ENCODE data around the gene SMAD3. TPM values are rescaled to one million over a fixed set of nuclear protein-coding genes. Genes with fewer than 3 reads are reported as not detected.

Gene SMAD3
- total and polyA plus RNA-seq, 2 donors (not counting 1 experiment from before 2014, with no cell fraction given), result 55.9 to 163 TPM

GRCh38 chr15:67207555-67208207, 142.3 kb downstream of the SMAD3 start:
- TF ChIP-seq CTCF (IDR thresholded peaks at IDR 0.05) (no peak), EZH2 (IDR thresholded peaks at IDR 0.05; ENCODE audit: borderline replicate concordance, insufficient read depth, low read depth, low read length, poor library complexity, severe bottlenecking) (no peak)
- ChIA-PET POLR2A (no interaction called here), CTCF (interaction anchor here (0.6 kb wide), 2 partner anchors 14 to 261 kb away, joined by 3 read pairs; no protein-coding TSS in a partner anchor)
- Histone ChIP-seq H3K4me2 (replicated peaks; ENCODE audit: low read depth, low read length, poor library complexity, severe bottlenecking) (no peak overlapping the region), H3K27me3 (replicated peaks in 1 of 4; ENCODE audit: control extremely low read depth in 1 of 4, control insufficient read depth in 3 of 4, insufficient read depth in 4 of 4, low read length in 3 of 4) (no peaks in the 10 kb centered on the region), H3K9me3 (ENCODE audit: control extremely low read depth in 1 of 3, control insufficient read depth in 2 of 3, insufficient read depth in 1 of 3, low read length in 2 of 3) (no peaks in the 10 kb centered on the region), H3K4me1 (ENCODE audit: control insufficient read depth in 2 of 2, insufficient read depth in 2 of 2, low read length in 2 of 2) (no peaks in the 10 kb centered on the region), H3K79me2 (ENCODE audit: control insufficient read depth, insufficient read depth, low read length) (no peaks in the 10 kb centered on the region), H4K20me1 (ENCODE audit: control insufficient read depth, insufficient read depth, low read length, poor library complexity, severe bottlenecking) (no peaks in the 10 kb centered on the region), H3K27ac (ENCODE audit: low read length in 2 of 2) (no peak overlapping the region), H3K9ac (ENCODE audit: low read length) (no peak overlapping the region), H2AFZ (ENCODE audit: insufficient read depth, low read depth, low read length, poor library complexity, severe bottlenecking) (no peak overlapping the region), H3K4me3 (ENCODE audit: control extremely low read depth in 1 of 5, extremely low read depth in 1 of 5, insufficient read depth in 1 of 5, low read depth in 2 of 5, low read length in 4 of 5) (no peak overlapping the region), H3K36me3 (replicated peaks in 1 of 2; ENCODE audit: control extremely low read depth in 1 of 2, control insufficient read depth in 1 of 2, extremely low read depth in 1 of 2, insufficient read depth in 2 of 2, low read length in 1 of 2) (peaks cover 0 to 33% of the 10 kb centered on the region in 2 experiments)
- H3K4me3 Mint-ChIP-seq, result no peak overlapping the region
- ATAC-seq (ENCODE audit: low read depth) (no peak), DNase-seq (no peak)
- intact Hi-C loops (cut with micrococcal nuclease), result loop anchor here (10.0 kb wide), 1 partner anchor 263 kb away; no protein-coding TSS in a partner anchor
- H3K27ac Mint-ChIP-seq, result no peak overlapping the region
- 100% methylated on average over 2 of the region's 3 CpGs for WGBS (ENCODE audit: insufficient coverage)
- no peaks in the 10 kb centered on the region for H3K4me1 Mint-ChIP-seq
- no peaks in the 10 kb centered on the region for H3K9me3 Mint-ChIP-seq (ENCODE audit: insufficient read depth)
- H3K27me3 Mint-ChIP-seq, result no peaks in the 10 kb centered on the region

GRCh38 chr15:67208396-67208795, 143.0 kb downstream of the SMAD3 start:
- no peak overlapping the region for H3K4me3 ChIP-seq (ENCODE audit: control extremely low read depth in 1 of 5, extremely low read depth in 1 of 5, insufficient read depth in 1 of 5, low read depth in 2 of 5, low read length in 4 of 5)
- intact Hi-C loops (cut with micrococcal nuclease), result loop anchor here (10.0 kb wide), 1 partner anchor 264 kb away; no protein-coding TSS in a partner anchor
- TF ChIP-seq EZH2 (IDR thresholded peaks at IDR 0.05; ENCODE audit: borderline replicate concordance, insufficient read depth, low read depth, low read length, poor library complexity, severe bottlenecking), result no peak
- no peak for TF ChIP-seq CTCF (IDR thresholded peaks at IDR 0.05)
- Mint-ChIP-seq H3K27me3 (no peaks in the 10 kb centered on the region), H3K4me1 (no peaks in the 10 kb centered on the region), H3K9me3 (ENCODE audit: insufficient read depth) (no peaks in the 10 kb centered on the region), H3K4me3 (no peak overlapping the region), H3K27ac (no peak overlapping the region)
- no peaks in the 10 kb centered on the region for H3K9me3 ChIP-seq (ENCODE audit: control extremely low read depth in 1 of 3, control insufficient read depth in 2 of 3, insufficient read depth in 1 of 3, low read length in 2 of 3)
- H3K79me2 ChIP-seq (ENCODE audit: control insufficient read depth, insufficient read depth, low read length), result no peaks in the 10 kb centered on the region
- POLR2A ChIA-PET, result no interaction called here
- H4K20me1 ChIP-seq (ENCODE audit: control insufficient read depth, insufficient read depth, low read length, poor library complexity, severe bottlenecking), result no peaks in the 10 kb centered on the region
- no CpG with 5 or more reads among the region's 2 CpGs for WGBS (ENCODE audit: insufficient coverage)
- no peaks in the 10 kb centered on the region for H3K27me3 ChIP-seq (replicated peaks in 1 of 4; ENCODE audit: control extremely low read depth in 1 of 4, control insufficient read depth in 3 of 4, insufficient read depth in 4 of 4, low read length in 3 of 4)
- H3K4me1 ChIP-seq (ENCODE audit: control insufficient read depth in 2 of 2, insufficient read depth in 2 of 2, low read length in 2 of 2), result no peaks in the 10 kb centered on the region
- H3K27ac ChIP-seq (ENCODE audit: low read length in 2 of 2), result no peak overlapping the region
- CTCF ChIA-PET, result interaction anchor here (0.6 kb wide), 1 partner anchor 13 kb away, joined by 3 read pairs; no protein-coding TSS in a partner anchor
- DNase-seq (no peak), ATAC-seq (ENCODE audit: low read depth) (no peak)
- H2AFZ ChIP-seq (ENCODE audit: insufficient read depth, low read depth, low read length, poor library complexity, severe bottlenecking), result no peak overlapping the region
- H3K9ac ChIP-seq (ENCODE audit: low read length), result no peak overlapping the region
- no peak overlapping the region for H3K4me2 ChIP-seq (replicated peaks; ENCODE audit: low read depth, low read length, poor library complexity, severe bottlenecking)
- peaks cover 0 to 27% of the 10 kb centered on the region in 2 experiments for H3K36me3 ChIP-seq (replicated peaks in 1 of 2; ENCODE audit: control extremely low read depth in 1 of 2, control insufficient read depth in 1 of 2, extremely low read depth in 1 of 2, insufficient read depth in 2 of 2, low read length in 1 of 2)
